ENCODE results near the gene HBA2.
"Not testable (repeated sequence)": the region's sequence is repeated elsewhere in the genome, so short reads cannot be mapped to it uniquely, and the experiment has no call there.

The HBA2 gene

DNA sequence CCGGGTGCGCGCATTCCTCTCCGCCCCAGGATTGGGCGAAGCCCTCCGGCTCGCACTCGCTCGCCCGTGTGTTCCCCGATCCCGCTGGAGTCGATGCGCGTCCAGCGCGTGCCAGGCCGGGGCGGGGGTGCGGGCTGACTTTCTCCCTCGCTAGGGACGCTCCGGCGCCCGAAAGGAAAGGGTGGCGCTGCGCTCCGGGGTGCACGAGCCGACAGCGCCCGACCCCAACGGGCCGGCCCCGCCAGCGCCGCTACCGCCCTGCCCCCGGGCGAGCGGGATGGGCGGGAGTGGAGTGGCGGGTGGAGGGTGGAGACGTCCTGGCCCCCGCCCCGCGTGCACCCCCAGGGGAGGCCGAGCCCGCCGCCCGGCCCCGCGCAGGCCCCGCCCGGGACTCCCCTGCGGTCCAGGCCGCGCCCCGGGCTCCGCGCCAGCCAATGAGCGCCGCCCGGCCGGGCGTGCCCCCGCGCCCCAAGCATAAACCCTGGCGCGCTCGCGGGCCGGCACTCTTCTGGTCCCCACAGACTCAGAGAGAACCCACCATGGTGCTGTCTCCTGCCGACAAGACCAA is at the start of gene HBA2:
TSS of gene HBA2 (plus strand) at position 503 of the 568 bp plus-strand sequence. CDS start at position 540, 37 bp downstream.
- not testable (repeated sequence) for DNase-seq (ENCODE audit: low read depth, low spot score)

- not testable (repeated sequence) for DNase-seq (ENCODE audit: low read depth, low spot score)
Measured at GRCh38 chr16:123558-124350, 48.9 kb upstream of the HBA2 start.

DNA sequence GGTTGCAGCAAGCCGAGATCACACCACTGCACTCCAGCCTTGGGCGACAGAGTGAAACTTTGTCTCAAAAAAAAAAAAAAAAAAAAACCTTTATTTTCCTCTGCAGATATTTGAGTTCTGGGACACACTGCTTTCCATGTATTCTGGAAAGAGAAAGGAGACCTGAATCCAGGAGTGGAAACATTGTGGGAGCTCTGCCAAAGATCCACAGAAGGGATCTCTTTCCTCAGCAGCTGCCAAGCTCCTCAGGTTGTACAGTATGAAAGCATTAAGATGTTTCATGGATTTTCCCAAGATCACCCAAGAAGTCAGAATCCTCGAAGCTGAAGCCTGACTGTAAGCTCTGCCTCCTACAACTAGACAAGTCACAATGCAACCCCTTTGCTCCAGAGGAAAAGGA is 47.7 kb upstream of the HBA2 start:
- no peak for DNase-seq (ENCODE audit: low read depth, low spot score)

- DNase-seq (ENCODE audit: low read depth, low spot score), result no peak
Measured at GRCh38 chr16:129075-129474, 43.6 kb upstream of the HBA2 start.

- DNase-seq (ENCODE audit: low read depth, low spot score), result no peak
Measured at GRCh38 chr16:130533-131173, 42.0 kb upstream of the HBA2 start.

GRCh38 chr16:132120-132519 is 40.6 kb upstream of the HBA2 start:
- no peak for DNase-seq (ENCODE audit: low read depth, low spot score)

DNA sequence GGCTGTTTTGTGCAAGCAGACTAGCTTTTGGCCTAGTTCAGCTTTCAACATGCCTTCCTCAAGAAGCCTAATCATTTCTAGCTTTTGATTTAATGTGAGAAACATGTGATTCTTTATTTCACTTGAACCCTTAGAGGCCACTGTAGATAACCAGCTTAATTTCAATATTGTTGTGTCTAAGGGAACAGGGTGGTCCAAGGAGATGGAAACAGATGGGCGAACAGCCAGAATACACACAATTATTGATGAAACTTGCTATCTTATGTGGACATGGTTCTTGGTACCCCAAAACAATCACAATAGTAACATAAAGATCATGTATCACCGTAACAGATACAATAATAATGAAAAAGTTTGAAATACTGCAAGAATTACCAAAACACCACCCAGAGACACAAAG is 39.0 kb upstream of the HBA2 start:
- no peak for DNase-seq (ENCODE audit: low read depth, low spot score)

DNA sequence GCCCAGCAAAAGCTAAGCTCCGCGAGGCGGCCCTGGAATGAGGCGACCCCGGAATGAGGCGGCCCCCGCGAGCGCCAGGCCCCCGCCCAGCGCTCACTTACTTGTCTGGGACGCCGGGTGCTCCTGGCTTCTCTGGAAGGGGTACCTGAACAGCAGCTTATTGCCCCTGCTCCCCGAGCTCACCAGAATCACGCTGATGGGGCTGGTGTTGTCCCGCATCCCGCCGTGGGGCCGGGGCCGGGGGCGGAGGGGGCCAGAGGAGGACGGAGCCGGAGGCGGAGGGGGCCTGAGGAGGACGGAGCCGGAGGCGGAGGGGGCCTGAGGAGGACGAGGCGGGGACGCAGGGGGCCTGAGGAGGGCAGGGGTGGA is 34.6 kb upstream of the HBA2 start:
- DNase-seq (ENCODE audit: low read depth, low spot score), result no peak

GRCh38 chr16:140175-140857 is 32.4 kb upstream of the HBA2 start:
- DNase-seq (ENCODE audit: low read depth, low spot score), result no peak

GRCh38 chr16:142405-142967 is 30.2 kb upstream of the HBA2 start:
- no peak for DNase-seq (ENCODE audit: low read depth, low spot score)

GRCh38 chr16:143047-143446 is 29.6 kb upstream of the HBA2 start:
- DNase-seq (ENCODE audit: low read depth, low spot score), result no peak

DNA sequence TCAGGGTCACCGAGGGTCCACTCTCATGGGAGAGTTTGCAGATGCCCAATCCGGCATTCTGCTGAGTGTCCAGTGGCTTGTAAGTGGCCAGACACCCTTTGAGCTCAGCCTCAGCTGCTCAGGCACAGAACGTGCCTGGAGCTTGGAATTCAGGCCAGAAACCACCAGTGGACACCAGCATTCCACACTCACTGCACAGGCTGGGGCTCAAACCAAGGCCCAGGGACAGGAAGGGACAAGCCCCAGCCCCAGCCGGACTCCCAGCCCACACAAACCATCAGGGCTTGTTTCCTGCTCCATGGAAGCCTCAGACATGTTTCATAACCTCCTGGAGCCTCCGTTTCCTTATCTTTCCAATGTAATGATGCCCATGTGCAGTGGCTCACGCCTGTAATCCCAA is 29.2 kb upstream of the HBA2 start:
- DNase-seq (ENCODE audit: low read depth, low spot score), result no peak

- DNase-seq (ENCODE audit: low read depth, low spot score), result no peak
Measured at GRCh38 chr16:144797-145252, 27.9 kb upstream of the HBA2 start.

GRCh38 chr16:146646-147045 is 26.0 kb upstream of the HBA2 start:
- DNase-seq (ENCODE audit: low read depth, low spot score), result no peak

DNA sequence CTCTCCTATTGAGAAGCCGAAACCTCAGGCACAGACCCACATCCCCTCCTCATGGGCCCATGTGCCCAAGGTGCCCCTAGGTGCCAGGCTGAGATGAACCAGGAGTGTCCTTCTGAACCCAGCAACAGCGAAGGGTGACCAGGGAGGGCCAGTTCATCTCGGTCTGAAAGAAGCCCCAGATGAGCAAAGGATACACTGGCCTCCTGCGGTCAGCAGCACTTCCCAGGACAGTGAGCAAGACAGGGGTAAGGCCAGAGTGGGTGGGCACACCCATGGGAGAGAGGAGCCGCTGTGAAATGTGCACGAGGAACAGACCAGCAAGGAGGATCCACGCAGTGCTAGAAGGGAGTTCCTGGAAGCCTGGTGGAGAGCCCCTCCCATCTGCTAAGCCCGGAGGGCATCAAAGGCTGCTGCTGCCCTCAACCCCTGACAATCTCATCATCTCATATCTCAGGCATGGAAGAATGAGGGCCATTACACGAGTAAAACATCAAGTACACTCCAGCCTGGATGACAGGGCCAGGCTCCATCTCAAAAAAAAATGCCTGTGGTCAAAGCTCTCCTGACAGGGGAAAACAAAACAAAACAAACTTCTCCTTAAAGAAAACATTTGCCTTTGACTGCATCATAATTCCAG is 23.5 kb upstream of the HBA2 start:
- DNase-seq (ENCODE audit: low read depth, low spot score), result no peak

- DNase-seq (ENCODE audit: low read depth, low spot score), result no peak
Measured at GRCh38 chr16:152141-153128, 20.2 kb upstream of the HBA2 start, which contains the start of gene HBZ. Gene HBZ (plus strand): TSS chr16:152644. CDS start chr16:152910, 266 bp downstream.

- not testable (repeated sequence) for DNase-seq (ENCODE audit: low read depth, low spot score)
Measured at GRCh38 chr16:153129-153521, 19.6 kb upstream of the HBA2 start.

DNA sequence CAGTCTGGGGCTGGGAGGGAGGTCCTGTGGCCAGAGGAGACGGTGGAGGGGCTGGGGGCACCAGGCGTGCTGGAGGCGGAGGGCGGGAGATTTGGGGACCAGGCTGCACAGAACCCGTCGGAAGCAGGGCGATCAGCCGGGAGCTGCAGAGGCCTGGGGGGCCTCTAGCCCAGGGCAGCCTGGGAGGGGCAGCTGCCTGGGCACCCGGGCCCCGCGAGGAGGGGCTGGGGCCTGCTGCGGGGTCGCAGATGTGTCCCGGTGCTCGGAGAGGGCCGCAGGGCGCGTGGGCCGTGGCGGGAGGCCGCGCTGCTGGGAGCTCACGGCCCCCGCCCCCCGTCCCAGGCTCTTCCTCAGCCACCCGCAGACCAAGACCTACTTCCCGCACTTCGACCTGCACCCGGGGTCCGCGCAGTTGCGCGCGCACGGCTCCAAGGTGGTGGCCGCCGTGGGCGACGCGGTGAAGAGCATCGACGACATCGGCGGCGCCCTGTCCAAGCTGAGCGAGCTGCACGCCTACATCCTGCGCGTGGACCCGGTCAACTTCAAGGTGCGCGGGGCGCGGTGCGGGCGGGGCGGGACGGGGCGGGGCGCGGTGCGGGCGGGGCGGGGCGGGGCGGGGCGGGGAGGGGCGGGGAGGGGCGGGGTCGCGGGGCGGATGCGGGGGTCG is 19.0 kb upstream of the HBA2 start:
- DNase-seq (ENCODE audit: low read depth, low spot score), result not testable (repeated sequence)

DNA sequence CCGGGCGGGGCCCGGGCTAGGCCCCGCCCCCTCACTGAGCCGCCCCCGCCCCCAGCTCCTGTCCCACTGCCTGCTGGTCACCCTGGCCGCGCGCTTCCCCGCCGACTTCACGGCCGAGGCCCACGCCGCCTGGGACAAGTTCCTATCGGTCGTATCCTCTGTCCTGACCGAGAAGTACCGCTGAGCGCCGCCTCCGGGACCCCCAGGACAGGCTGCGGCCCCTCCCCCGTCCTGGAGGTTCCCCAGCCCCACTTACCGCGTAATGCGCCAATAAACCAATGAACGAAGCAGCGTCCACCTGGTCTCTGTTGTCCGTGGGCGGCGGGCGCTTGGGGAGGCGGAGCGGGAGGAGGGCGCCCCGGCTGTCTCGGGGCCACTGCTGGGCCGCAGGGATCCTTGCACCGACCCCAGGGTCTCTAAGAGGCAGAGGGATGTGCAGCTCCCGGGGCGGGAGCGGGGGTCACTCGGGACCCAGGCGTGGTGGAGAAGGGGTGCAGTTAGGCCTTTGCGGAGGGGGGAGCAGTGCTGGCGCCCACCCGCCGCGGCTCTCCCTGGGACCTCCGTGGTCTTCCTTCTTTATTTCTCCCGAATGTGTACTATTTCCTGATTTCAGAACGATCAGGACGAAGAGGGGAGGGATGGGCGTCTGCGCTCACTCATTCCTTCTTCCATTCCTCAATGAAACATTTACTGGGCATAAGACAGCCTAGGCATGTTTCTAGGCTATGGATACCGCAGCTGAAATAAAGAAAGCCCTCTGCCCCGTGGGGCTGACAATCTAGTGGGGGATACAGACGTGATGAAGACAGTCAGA is 18.3 kb upstream of the HBA2 start:
- DNase-seq (ENCODE audit: low read depth, low spot score), result no peak
